Epithelial cell of prostate (primary cell): Measurements from ENCODE around the gene TMEM63C.

Experiments
- DNase-seq: peaks from one replicate; pipeline ENCODE4 v3.0.0-alpha.2; 2011; ENCODE audit warnings: low read depth, low spot score
- H3K27ac ChIP-seq: fragments of 450-650 bp; 2 replicates; pipeline ENCODE4 v1.5.1; 2017; ENCODE audit warnings: mild to moderate bottlenecking

The TMEM63C gene

GRCh38 chr14:77305696-77306095, 124.1 kb downstream of the TMEM63C start:
- DNase-seq, result no peak
- H3K27ac ChIP-seq, result no peak overlapping the region

- no peak overlapping the region for H3K27ac ChIP-seq
Observed at GRCh38 chr14:77306416-77306815, 124.8 kb downstream of the TMEM63C start.

GRCh38 chr14:77306851-77307496, 125.4 kb downstream of the TMEM63C start:
- no peak overlapping the region for H3K27ac ChIP-seq
- DNase-seq, result no peak

More at GRCh38 chr14:77306416-77306815, 124.8 kb downstream of the TMEM63C start:
- DNase-seq, result no peak
